Brain pericyte (primary cell): ENCODE measurements around the gene DNAJB11.
"Not testable (repeated sequence)": the region's sequence is repeated elsewhere in the genome, so short reads cannot be mapped to it uniquely, and the experiment has no call there.

ENCODE experiments used
- DNase-seq: peaks from one replicate; pipeline ENCODE4 v3.0.0-alpha.2; 2012; ENCODE audit warnings: low read depth, low spot score

DNAJB11 gene

DNA sequence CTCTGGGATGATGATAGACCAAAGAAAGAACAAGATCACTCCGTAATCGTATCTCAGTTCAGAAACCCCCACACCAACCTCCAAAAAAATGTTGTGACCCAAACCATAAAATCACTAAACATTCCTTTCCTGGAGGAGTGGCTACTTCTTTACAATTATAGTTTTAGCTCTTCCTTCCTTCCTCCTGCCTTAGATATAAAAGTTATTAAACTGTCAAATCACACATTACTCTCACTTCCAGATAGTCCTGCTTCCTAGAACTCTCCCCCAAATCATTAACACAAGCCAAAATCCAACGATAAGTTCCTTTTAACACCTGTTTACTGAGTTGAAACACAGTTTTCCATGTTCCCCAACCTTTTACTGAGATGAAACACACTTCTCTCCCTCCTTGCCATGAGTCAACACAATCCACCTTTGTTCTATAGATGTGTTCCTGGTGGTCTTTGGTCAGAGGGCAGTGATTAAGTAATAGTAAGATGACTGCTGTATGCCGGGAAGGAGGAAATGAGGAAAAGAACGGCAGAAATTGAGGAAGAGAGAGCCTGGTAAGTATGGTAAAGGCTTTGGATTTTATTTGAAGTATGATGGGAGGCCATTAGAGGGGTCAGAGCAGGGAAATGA, 18.0 kb upstream of the DNAJB11 start:
- no peak for DNase-seq

DNA sequence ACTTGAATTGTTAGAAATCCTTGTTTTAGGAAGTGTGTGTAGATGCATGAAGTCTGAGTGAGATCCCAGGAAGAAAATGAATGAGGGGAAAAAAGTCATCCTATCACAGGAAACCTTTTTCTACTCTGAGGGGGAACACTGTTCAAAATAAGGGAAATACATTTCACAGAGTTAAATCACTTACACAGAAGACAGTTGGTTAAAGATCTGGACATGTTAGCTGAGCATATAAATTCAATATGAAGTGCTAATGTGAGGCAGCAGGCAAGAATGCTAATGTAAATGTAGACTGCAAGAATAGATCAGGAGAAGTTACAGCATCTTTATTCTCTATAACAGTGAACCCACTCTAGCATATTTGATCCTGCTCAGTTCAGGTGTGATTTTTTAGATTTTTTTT, 5.9 kb upstream of the DNAJB11 start:
- no peak for DNase-seq

- DNase-seq: no peak
Observed at GRCh38 chr3:186566772-186567071, 3.8 kb upstream of the DNAJB11 start.

GRCh38 chr3:186567072-186567921, 3.2 kb upstream of the DNAJB11 start, which contains the start of gene TBCCD1:
TBCCD1 (minus strand) TSS chr3:186567339; CDS start chr3:186564329, 3,010 bp downstream.
- DNase-seq: peak; percentile 72

- DNase-seq: not testable (repeated sequence)
Observed at GRCh38 chr3:186569361-186569760, 1.2 kb upstream of the DNAJB11 start.

DNA sequence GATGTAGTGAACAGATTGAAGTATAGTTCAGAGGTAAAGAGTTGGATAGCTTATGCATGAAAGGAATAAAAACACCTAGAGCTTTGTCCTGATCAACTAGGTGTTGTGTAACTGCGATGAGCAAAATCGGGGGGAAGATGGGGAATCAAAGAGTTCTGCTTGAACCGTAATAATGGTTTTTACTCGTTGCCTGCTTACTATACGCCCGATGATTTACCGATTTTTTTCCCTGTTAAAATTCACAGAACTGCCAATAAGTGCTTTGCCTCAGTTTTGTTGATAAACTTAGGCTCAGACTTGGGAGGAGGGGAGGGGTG, 783 bp upstream of the DNAJB11 start:
- DNase-seq: no peak

GRCh38 chr3:186570941-186571643, 572 bp downstream of the DNAJB11 start:
- DNase-seq: no peak

DNA sequence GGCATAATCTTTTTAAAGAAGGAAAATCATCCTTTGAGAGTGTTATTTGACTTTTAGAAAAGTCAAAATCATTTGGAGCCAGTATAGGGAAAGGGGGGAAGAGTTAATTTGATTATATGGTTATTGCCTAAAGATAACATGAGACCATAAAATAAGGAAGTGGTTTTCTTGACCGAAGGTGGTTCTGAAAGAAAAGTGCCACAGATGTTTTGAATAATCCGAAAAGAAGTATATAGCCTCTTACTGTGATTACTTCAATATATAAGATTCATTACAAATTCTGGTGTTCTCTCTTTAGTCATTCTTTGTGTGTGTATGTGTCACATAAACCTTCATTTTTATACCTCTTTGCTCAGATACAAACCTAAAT, 1.1 kb downstream of the DNAJB11 start:
- no peak for DNase-seq

DNA sequence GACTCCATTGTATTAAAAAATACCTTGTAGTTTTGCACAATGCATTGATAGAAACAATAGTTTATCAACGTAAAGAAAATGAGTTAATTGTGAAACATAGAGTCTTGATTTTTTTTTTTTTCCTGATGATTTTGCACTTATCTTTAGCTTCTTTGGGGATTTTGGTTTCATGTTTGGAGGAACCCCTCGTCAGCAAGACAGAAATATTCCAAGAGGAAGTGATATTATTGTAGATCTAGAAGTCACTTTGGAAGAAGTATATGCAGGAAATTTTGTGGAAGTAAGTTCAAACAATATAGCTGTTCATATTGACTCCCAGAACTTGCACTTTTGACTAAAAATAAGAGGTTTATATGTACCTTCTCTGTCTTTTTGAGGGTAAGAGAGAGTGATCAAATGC, 7.0 kb downstream of the DNAJB11 start:
- DNase-seq: no peak

- no peak for DNase-seq
Observed at GRCh38 chr3:186580785-186581184, 10.3 kb downstream of the DNAJB11 start.

DNA sequence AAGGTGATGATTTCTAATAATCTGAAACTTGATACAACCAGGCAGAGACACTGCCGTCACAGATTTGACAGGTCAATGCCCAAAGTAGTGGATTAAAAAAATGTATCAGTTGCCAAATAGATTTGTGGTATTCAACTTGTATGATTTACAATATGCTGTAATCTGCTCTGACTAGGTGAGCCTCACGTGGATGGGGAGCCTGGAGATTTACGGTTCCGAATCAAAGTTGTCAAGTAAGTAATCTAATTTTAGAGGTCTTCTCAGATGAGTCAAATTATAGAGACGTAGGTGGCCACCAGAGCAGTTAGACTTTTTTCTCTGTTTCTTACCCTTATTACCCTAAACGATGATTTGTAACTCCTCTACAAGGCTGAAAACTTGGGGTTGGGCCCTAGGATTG, 12.0 kb downstream of the DNAJB11 start:
- no peak for DNase-seq

DNA sequence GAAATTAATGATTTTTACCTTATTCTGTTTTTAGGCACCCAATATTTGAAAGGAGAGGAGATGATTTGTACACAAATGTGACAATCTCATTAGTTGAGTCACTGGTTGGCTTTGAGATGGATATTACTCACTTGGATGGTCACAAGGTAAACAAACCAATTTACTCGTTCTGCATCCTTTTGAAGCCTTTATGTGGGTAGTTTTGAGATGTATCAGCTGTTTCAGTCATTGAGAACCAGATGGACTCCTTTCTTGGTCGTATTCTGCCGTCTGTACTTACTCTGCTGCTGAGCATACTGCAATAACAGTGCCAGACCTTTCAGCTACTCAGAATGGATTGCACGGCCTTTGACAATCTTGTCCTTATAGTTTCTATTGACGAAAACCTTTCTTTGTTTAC, 13.3 kb downstream of the DNAJB11 start:
- no peak for DNase-seq

DNA sequence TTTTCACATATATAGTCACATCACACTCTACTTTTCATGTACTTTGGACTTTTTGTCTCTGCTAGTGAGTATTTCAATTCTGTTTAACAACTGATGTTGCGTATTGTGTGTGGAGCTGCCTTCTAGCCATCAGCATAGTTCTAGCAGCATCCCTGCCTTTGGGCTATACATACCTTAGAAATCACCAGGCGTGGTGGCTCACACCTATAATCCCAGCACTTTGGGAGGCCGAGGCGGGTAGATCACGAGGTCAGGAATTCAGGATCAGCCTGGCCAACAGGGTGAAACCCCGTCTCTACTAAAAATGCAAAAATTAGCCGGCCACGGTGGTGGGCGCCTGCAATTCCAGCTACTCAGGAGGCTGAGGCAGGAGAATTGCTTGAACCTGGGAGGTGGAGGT, 15.7 kb downstream of the DNAJB11 start:
- DNase-seq: not testable (repeated sequence)

GRCh38 chr3:186587183-186587582, 16.7 kb downstream of the DNAJB11 start:
- no peak for DNase-seq

DNA sequence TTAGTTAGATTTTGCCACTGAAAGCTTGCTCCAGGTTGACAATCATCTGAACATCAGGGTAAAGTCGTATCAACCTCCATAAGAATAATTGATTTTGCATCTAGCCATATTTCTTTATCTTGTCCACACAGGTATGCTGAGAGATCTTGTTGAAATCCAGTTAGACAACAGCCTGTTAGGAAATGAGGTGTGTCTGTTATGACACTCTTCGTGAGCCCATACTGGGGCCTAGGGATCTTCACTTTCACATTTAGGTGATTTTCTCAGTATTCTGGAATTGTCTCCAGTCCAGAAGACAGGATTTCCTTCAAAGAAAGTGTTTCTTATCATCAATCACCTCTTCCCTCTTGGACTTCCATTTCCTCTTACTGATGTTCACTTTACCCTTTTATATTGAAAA, 18.1 kb downstream of the DNAJB11 start:
- DNase-seq: no peak

DNA sequence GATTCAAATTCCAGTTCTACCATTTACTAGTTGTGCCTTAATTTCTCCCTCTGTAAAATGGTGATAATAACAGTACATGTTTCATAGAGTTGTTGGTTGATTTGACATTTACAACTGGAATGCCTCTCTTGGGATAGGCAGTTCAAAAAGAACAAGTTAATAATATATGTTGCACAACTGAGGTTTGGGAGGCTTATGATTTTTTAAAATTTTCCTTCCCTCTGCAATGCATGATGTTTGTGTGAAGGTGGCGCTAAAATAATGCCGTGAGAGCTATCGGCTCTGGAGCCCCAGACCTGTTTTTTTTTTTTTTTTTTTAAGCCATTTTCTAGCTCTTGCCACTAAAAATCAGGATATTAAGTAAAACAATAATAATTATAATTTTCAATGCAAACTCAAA, 18.6 kb downstream of the DNAJB11 start:
- DNase-seq: no peak

DNA sequence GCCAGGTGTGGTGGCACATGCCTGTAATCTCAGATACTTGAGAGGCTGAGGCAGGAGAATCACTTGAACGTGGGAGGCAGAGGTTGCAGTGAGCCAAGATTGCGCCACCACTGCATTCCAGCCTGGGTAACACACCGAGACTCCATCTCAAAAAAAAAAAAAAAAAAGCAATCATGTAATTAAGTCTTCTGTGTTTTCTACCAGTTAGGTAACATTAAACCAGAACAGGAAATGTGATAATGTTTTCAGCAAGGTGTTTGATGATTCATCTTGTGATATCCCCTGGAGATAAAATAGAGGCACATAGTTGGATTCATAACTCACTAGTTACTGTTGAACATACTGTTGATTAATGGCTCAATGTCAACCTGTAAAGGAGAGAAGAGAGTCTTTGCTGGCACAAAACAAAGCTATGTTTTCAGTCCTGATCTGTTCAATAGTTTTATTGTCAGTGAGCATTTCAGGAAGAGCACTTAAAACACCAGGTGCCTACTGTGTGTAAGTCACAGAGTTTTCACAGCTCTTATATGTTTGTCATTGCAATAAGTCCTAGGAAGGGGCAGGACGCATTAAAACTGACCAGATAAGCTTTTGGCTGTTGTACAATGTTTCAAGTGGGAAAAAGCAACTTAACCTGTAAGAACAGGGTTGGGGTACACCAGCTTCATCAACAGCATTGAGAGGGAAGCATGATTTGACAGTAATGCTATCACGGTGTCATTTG, 19.5 kb downstream of the DNAJB11 start:
- no peak for DNase-seq

GRCh38 chr3:186590580-186591295, 20.2 kb downstream of the DNAJB11 start:
- DNase-seq: no peak

GRCh38 chr3:186592682-186593081, 22.2 kb downstream of the DNAJB11 start:
- DNase-seq: no peak

GRCh38 chr3:186593862-186594261, 23.3 kb downstream of the DNAJB11 start:
- DNase-seq: no peak

GRCh38 chr3:186594591-186595113, 24.1 kb downstream of the DNAJB11 start:
- DNase-seq: no peak
